Airway epithelial cell (primary cell): Measurements from ENCODE around the gene PSG6. TPM values are rescaled to one million over a fixed set of nuclear protein-coding genes. Genes with fewer than 3 reads are reported as not detected.

Source experiments
- total RNA-seq: library from RNA; depleted of rRNA; stranded (reverse); fragments of >200 nt; gene quantifications from 2 replicates; pipeline ENCODE4 v1.2.3, GENCODE V29; 2015

The PSG6 gene
- total RNA-seq = not detected in 2 replicates

DNA sequence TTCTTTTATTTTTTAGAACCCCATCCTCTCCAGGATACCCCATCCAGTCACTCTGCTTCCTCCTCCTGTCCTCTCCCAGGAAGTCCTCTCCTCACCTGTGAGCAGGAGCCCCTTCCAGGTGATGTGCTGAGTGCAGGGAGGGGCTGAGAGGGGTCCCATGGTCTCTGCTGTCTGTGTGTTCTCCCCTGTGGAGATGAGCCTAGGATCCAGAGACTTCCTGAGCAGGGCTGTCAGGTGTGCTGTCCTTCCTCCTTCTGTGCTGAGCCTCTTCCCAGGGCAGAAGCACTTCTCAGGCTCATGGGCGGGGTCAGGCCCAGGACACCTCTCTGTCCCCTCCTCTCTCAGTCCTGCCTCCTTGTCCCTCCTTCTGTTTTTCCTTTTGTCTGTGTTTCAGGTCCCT lies at the start of gene PSG6:
PSG6 (minus strand) TSS at position 261 of the 400 bp plus-strand sequence; CDS start at position 159, 102 bp downstream.

DNA sequence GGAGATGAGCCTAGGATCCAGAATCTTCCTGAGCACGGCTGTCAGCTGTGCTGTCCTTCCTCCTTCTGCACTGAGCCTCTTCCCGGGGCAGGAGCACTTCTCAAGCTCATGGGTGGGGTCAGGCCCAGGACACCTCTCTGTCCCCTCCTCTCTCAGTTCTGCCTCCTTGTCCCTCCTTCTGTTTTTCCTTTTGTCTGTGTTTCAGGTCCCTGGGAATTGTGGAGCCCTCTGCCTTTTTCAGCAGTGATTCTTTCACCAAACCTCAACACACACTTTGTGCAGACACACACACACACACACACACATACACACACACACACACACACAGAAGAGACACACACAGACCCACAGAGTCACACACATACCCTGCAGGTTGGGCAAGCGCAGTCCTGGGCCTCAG lies 19.4 kb upstream of the PSG6 start, which contains the start of gene PSG7:
PSG7 (minus strand) TSS at position 101 of the 400 bp plus-strand sequence. CDS start 131 bp downstream, outside the sequence.

DNA sequence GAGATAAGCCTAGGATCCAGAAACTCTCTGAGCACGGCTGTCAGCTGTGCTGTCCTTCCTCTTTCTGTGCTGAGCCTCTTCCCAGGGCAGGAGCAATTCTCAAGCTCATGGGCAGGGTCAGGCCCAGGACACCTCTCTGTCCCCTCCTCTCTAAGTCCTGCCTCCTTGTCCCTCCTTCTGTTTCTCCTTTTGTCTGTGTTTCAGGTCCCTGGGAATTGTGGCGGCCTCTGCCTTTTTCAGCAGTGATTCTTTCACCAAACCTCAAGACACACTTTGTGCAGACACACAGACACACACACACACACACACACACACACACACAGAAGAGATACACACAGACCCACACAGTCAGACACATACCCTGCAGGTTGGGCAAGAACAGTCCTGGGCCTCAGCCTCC lies 38.1 kb downstream of the PSG6 start, which contains the start of gene PSG1:
PSG1 (minus strand) TSS at position 101 of the 400 bp plus-strand sequence. CDS start 132 bp downstream, outside the sequence.

Other genes starting within 250 kb of the PSG6 start
- not detected in 2 replicates for gene PSG3, start 177.4 kb downstream of the PSG6 start, total RNA-seq
- gene PSG8, start 152.2 kb downstream of the PSG6 start, total RNA-seq = not detected in 2 replicates
- not detected in 2 replicates for gene PSG1, start 38.2 kb downstream of the PSG6 start, total RNA-seq
- not detected in 2 replicates for gene PSG7, start 19.3 kb upstream of the PSG6 start, total RNA-seq
- gene PSG11, start 108.6 kb upstream of the PSG6 start, total RNA-seq = not detected in 2 replicates
- not detected in 2 replicates for gene PSG2, start 164.8 kb upstream of the PSG6 start, total RNA-seq